ENCODE data around the gene ICE2.
"Not testable (repeated sequence)": the region's sequence is repeated elsewhere in the genome, so short reads cannot be mapped to it uniquely, and the experiment has no call there.

ICE2 gene

GRCh38 chr15:60406513-60407414 lies 72.2 kb downstream of the ICE2 start:
- DNase-seq (ENCODE audit: low read depth in 2 of 2), result no peak

DNA sequence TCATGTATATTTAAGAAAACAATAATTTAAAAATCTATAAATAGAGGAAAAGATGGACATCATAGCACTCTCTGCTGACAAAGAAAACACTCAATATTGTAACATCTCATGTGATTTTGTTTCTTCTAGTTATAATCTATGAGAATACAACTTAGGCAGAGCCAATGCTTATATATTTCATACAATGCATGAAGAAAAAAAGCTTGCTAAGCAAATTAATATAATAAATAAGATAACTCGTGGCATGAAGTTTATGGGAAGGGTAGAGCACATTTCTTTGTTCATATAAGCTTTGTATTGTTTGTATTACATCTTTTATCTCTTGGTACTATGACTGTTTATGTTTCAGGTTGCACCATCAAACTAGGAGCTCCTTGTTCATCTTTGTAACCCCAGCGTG lies 73.5 kb downstream of the ICE2 start:
- DNase-seq (ENCODE audit: low read depth in 2 of 2), result no peak

- not testable (repeated sequence) for DNase-seq (ENCODE audit: low read depth in 2 of 2)
Measured at GRCh38 chr15:60404351-60404750, 74.6 kb downstream of the ICE2 start.

GRCh38 chr15:60400944-60401343 lies 78.0 kb downstream of the ICE2 start:
- DNase-seq (ENCODE audit: low read depth in 2 of 2), result no peak

GRCh38 chr15:60399931-60400330 lies 79.0 kb downstream of the ICE2 start:
- no peak for DNase-seq (ENCODE audit: low read depth in 2 of 2)

GRCh38 chr15:60399246-60399915 lies 79.6 kb downstream of the ICE2 start:
- no peak for DNase-seq (ENCODE audit: low read depth in 2 of 2)

- peak; percentile 53 to 71 for DNase-seq (ENCODE audit: low read depth in 2 of 2)
Measured at GRCh38 chr15:60397772-60398445, 81.0 kb downstream of the ICE2 start, which contains the start of gene ANXA2. ANXA2 (minus strand) TSS chr15:60397986; CDS start chr15:60386075, 11,911 bp downstream.

- peak in 1 of 2 experiments; percentile 32 for DNase-seq (ENCODE audit: low read depth in 2 of 2)
Measured at GRCh38 chr15:60396958-60397771, 81.8 kb downstream of the ICE2 start.

GRCh38 chr15:60396560-60396957 lies 82.4 kb downstream of the ICE2 start:
- no peak for DNase-seq (ENCODE audit: low read depth in 2 of 2)

GRCh38 chr15:60396100-60396499 lies 82.8 kb downstream of the ICE2 start:
- DNase-seq (ENCODE audit: low read depth in 2 of 2), result no peak

DNA sequence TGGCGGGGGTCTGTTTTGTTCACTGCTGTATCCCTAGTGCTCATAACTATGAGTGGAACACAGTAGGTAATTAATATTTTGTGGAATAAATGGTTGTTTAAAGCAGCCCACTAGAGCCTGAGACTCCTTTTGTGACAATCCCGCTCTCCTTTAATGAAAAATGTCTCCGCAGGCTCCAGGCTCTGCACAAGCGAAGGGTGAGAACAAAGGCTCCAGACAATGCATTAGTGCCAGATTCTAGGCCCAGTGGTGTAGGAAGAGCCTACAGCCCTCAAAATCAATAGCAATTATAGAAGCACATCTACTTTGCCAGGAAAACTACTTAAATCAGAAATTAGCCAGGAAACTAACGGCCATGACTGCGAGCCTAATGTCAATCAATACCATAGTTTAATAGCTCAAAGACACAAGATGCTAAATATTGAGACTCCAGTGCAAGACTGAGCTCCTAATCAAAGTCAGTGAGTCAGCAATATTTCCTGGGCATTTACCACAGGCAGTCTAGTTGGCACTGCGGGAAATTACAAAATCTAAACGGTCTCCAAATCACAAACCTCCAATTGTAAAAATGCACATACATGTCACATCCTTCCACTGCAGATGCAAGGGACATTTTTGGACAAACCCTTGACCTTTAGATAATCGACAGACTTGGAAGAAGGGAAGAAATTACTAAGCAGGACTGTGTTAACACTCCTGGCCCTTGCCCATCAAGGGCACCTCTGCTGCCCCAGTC lies 83.5 kb downstream of the ICE2 start:
- DNase-seq (ENCODE audit: low read depth in 2 of 2), result no peak

DNA sequence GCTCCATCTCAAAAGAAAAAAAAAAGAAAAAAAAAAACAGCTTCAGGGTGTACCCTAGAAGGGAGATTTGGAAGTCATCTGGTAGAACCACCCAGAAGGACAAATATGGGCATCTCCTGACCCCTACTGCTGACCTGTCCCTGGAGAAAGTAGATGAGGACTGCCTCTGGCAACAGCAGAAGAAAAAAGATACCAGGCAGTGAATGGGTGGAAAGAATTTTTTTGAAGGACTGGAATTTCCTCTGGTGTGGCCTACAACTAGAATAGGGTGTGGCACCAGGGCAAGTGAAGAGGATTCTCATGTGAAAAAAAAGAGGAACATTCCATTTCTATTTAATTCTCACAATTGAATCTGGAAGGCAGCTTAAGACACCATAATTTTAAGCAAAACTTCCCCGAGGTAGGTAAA lies 84.2 kb downstream of the ICE2 start:
- DNase-seq (ENCODE audit: low read depth in 2 of 2), result no peak

DNA sequence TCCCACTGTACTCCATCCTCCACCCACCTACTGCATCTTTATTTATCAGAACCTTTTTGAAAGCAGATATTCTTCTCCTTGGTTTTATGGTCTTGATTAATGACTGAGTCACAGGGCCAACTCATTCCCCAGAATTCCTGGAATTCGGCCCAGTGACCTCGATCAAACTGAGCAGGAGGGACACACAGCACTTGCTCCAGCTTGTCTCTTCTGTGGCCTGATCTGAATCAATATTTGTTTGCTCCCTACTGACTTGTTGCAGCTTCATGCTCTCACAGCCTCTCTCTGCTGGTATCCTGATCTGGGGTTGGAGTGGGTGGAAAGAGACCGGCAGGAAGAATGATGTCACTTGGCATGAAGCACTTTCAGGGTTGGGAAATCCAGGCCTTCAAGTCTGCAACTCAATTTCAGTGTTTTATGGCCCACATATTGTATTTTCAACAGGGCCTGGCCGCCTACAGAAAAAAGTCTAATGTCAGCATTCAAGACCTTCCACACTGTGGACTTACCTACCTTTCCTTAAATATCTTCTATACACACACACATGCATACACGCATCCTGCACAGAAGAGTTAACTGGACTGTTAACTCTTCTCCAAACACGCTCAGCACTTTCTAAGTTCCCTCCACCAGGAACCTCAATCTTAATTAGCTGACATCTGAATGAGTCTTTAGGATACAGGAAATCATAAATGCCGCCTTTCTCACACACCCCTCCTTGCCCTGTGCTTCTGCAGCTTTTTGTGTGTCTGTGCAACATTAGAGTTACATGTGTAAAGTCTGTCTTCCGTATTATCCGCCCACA lies 85.8 kb downstream of the ICE2 start:
- DNase-seq (ENCODE audit: low read depth in 2 of 2), result no peak

DNA sequence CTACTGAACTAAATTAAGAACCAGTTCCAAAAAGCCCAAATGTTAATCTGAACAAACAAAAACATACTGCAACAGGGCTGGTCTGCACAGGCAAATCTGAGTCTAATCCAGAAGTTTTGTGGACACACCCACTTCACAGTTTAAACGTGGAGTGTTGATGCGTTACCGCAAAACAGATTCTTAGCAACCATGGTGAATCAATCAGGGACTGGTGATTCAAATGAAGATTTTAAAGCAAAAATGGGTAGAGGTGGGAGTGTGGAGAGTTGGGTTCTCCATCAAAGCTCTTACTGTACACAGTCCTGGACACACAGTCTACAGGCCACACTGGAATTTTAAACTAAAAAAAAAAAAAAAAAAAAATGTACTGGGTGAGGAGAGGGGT lies 86.3 kb downstream of the ICE2 start:
- no peak for DNase-seq (ENCODE audit: low read depth in 2 of 2)

GRCh38 chr15:60391722-60392315 lies 87.1 kb downstream of the ICE2 start:
- DNase-seq (ENCODE audit: low read depth in 2 of 2), result no peak

GRCh38 chr15:60390871-60391501 lies 88.0 kb downstream of the ICE2 start:
- DNase-seq (ENCODE audit: low read depth in 2 of 2), result no peak

DNA sequence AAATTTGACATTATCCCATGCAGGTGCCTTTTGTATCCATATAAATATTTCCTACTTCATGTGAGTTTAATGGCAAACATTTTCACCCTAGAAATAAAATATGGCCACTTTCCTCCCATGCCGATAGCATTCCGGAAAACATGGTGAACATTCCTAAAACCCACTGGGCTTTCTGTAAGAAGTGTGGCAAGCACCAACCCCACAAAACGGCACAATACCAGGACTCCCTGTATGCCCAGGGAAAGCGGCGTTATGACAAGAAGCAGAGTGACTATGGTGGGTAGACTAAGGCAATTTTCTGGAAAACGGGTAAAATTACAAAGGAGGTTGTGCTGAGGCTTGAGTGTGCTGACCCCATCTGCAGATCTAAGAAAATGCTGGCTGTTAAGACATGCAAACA lies 88.7 kb downstream of the ICE2 start:
- no peak for DNase-seq (ENCODE audit: low read depth in 2 of 2)

- no peak for DNase-seq (ENCODE audit: low read depth in 2 of 2)
Measured at GRCh38 chr15:60389261-60390077, 89.5 kb downstream of the ICE2 start.

Data from stimulated activated CD4-positive, alpha-beta T cell treated with anti-CD3 and anti-CD28 coated beads, Interleukin-12 subunit alpha, Interleukin-12 subunit beta, amount 100 ng/mL, for 24 hours (primary cell).